Stomach (tissue), 4 donors: ENCODE data around the gene SMCP.

ENCODE experiments used
- EP300 ChIP-seq: sonication (generic); formaldehyde crosslinking; IDR thresholded peaks from one replicate; pipeline ENCODE4 v1.6.1; 2017; ENCODE audit warnings: antibody characterized with exemption
- POLR2A ChIP-seq, 4 donors: fragments of 450-650 bp; IDR thresholded peaks; one replicate each; pipeline ENCODE4 v1.6.1; 2016; ENCODE audit warnings: antibody characterized with exemption in 4 of 4, control low read depth in 2 of 4, mild to moderate bottlenecking in 1 of 4, moderate library complexity in 1 of 4

- no peak for TF ChIP-seq POLR2A (IDR thresholded peaks at IDR 0.05)
- TF ChIP-seq EP300, result no peak
Observed at GRCh38 chr1:152902636-152903035, 24.5 kb downstream of the SMCP start.
